CD8-positive, alpha-beta memory T cell (primary cell): ENCODE results near the gene MAN1A1. TPM values are rescaled to one million over a fixed set of nuclear protein-coding genes. Genes with fewer than 3 reads are reported as not detected.
A peak's percentile ranks its signal among the peaks of the same experiment; 100 is the strongest.
"Not testable (repeated sequence)": the region's sequence is repeated elsewhere in the genome, so short reads cannot be mapped to it uniquely, and the experiment has no call there.

Source experiments
- CTCF ChIA-PET: fragments of 350-600 bp; sonication (Branson Sonifier 250); formaldehyde crosslinking; loops from one replicate; lab custom pipeline; 2021; ENCODE audit warnings: antibody characterized with exemption; lab: Charles Lee
- POLR2A ChIA-PET: fragments of 350-600 bp; sonication (Branson Sonifier 250); formaldehyde crosslinking; loops from one replicate; lab custom pipeline; 2021; ENCODE audit warnings: antibody characterized with exemption; lab: Charles Lee
- DNase-seq, 5 donors: peaks; one replicate each; pipeline versions ENCODE4 v3.0.0 to v3.0.0-alpha.2; 2020 to 2022; ENCODE audit warnings: mixed read lengths in 1 of 5
- H3K27ac ChIP-seq: one replicate; pipeline ENCODE4 v1.7.0; 2013; ENCODE audit warnings: low read depth, mild to moderate bottlenecking, low read length, moderate library complexity
- H3K27me3 ChIP-seq: 2 replicates; pipeline ENCODE4 v1.7.0; 2013; ENCODE audit warnings: low read length, mild to moderate bottlenecking; ENCODE audit not compliant: insufficient read depth, poor library complexity, severe bottlenecking
- H3K36me3 ChIP-seq: 2 replicates; pipeline ENCODE4 v1.7.0; 2013; ENCODE audit warnings: mild to moderate bottlenecking, low read length, moderate library complexity; ENCODE audit not compliant: insufficient read depth
- H3K4me1 ChIP-seq: 2 replicates; pipeline ENCODE4 v1.7.0; 2013; ENCODE audit warnings: mild to moderate bottlenecking, low read length, moderate library complexity; ENCODE audit not compliant: insufficient read depth
- H3K4me3 ChIP-seq: 2 replicates; pipeline ENCODE4 v1.7.0; 2013; ENCODE audit warnings: mild to moderate bottlenecking, low read length
- H3K9me3 ChIP-seq: 2 replicates; pipeline ENCODE4 v1.7.0; 2013; ENCODE audit warnings: mild to moderate bottlenecking, low read length
- H3K27ac Mint-ChIP-seq, 8 donors: one replicate each; pipeline ENCODE4 v1.8.0; 2020 to 2021; ENCODE audit warnings: mixed read lengths in 8 of 8, mild to moderate bottlenecking in 6 of 8, inconsistent platforms in 3 of 8, moderate library complexity in 3 of 8
- H3K27me3 Mint-ChIP-seq, 2 donors: one replicate each; pipeline ENCODE4 v1.8.0; 2020 to 2021; ENCODE audit warnings: mixed read lengths in 2 of 2, mild to moderate bottlenecking in 1 of 2, moderate library complexity in 1 of 2
- H3K36me3 Mint-ChIP-seq, 3 donors: one replicate each; pipeline ENCODE4 v1.8.0; 2020 to 2021; ENCODE audit warnings: mixed read lengths in 3 of 3, inconsistent platforms in 1 of 3, mild to moderate bottlenecking in 1 of 3
- H3K4me1 Mint-ChIP-seq, 3 donors: one replicate each; pipeline ENCODE4 v1.8.0; 2020 to 2021; ENCODE audit warnings: mixed read lengths in 3 of 3, inconsistent platforms in 1 of 3, mild to moderate bottlenecking in 1 of 3
- H3K4me3 Mint-ChIP-seq, 7 donors: one replicate each; pipeline ENCODE4 v1.8.0; 2020 to 2021; ENCODE audit warnings: mixed read lengths in 7 of 7, mild to moderate bottlenecking in 6 of 7, moderate library complexity in 4 of 7, inconsistent platforms in 2 of 7
- H3K9me3 Mint-ChIP-seq, 5 donors: one replicate each; pipeline ENCODE4 v1.8.0; 2020 to 2022; ENCODE audit warnings: mixed read lengths in 5 of 5, mild to moderate bottlenecking in 3 of 5, moderate library complexity in 2 of 5, inconsistent platforms in 1 of 5
- polyA plus RNA-seq: library from polyadenylated mRNA; unstranded; fragments of 300-500 nt; fragmentation: Illumina TruSeq; gene quantifications from one replicate; pipeline ENCODE4 v1.2.3, GENCODE V29; 2021
- total RNA-seq, 2 experiments: library from RNA; stranded (reverse); gene quantifications; one replicate each; pipeline ENCODE4 v1.2.3, GENCODE V29; 2021

Gene MAN1A1
- total and polyA plus RNA-seq, 3 experiments from 2014 or later, result 23.8 to 38.4 (median 36.9) TPM

GRCh38 chr6:119297049-119297448, 52.5 kb downstream of the MAN1A1 start:
- Histone ChIP-seq H3K27me3 (no peaks in the 10 kb centered on the region), H3K4me1 (no peaks in the 10 kb centered on the region), H3K9me3 (no peaks in the 10 kb centered on the region), H3K36me3 (no peaks in the 10 kb centered on the region), H3K27ac (no peak overlapping the region), H3K4me3 (no peak overlapping the region)
- no peak overlapping the region for H3K4me3 Mint-ChIP-seq
- H3K27me3 Mint-ChIP-seq, result no peaks in the 10 kb centered on the region
- no peaks in the 10 kb centered on the region for H3K9me3 Mint-ChIP-seq
- no peak for DNase-seq
- POLR2A ChIA-PET, result no interaction called here
- peaks cover 0 to 14% (median 2%) of the 10 kb centered on the region in 3 donors for H3K36me3 Mint-ChIP-seq
- H3K27ac Mint-ChIP-seq, result peak overlapping the region in 1 of 8 donors; percentile 53
- peaks cover 18 to 39% (median 34%) of the 10 kb centered on the region in 3 donors for H3K4me1 Mint-ChIP-seq
- CTCF ChIA-PET, result no interaction called here

- no peak for DNase-seq
- peaks cover 0 to 14% (median 2%) of the 10 kb centered on the region in 3 donors for H3K36me3 Mint-ChIP-seq
- peaks cover 18 to 39% (median 34%) of the 10 kb centered on the region in 3 donors for H3K4me1 Mint-ChIP-seq
- H3K4me3 Mint-ChIP-seq, result no peak overlapping the region
- no peaks in the 10 kb centered on the region for H3K36me3 ChIP-seq
- no peaks in the 10 kb centered on the region for H3K27me3 Mint-ChIP-seq
- POLR2A ChIA-PET, result no interaction called here
- H3K27ac Mint-ChIP-seq, result peak overlapping the region in 3 of 8 donors; percentile 37 to 53 (median 41)
- no peak overlapping the region for H3K4me3 ChIP-seq
- no peak overlapping the region for H3K27ac ChIP-seq
- no peaks in the 10 kb centered on the region for H3K27me3 ChIP-seq
- no peaks in the 10 kb centered on the region for H3K9me3 Mint-ChIP-seq
- CTCF ChIA-PET, result no interaction called here
- H3K4me1 ChIP-seq, result no peaks in the 10 kb centered on the region
- H3K9me3 ChIP-seq, result no peaks in the 10 kb centered on the region
Measured at GRCh38 chr6:119296036-119297035, 53.2 kb downstream of the MAN1A1 start.

- H3K36me3 Mint-ChIP-seq, result peaks cover 0 to 13% (median 4%) of the 10 kb centered on the region in 3 donors
- H3K27ac Mint-ChIP-seq, result peak overlapping the region in 1 of 8 donors; percentile 61
- no peaks in the 10 kb centered on the region for H3K9me3 Mint-ChIP-seq
- no peaks in the 10 kb centered on the region for H3K4me1 ChIP-seq
- H3K4me1 Mint-ChIP-seq, result peaks cover 20 to 39% (median 37%) of the 10 kb centered on the region in 3 donors
- no peaks in the 10 kb centered on the region for H3K27me3 Mint-ChIP-seq
- no peak overlapping the region for H3K4me3 ChIP-seq
- H3K27ac ChIP-seq, result no peak overlapping the region
- no peaks in the 10 kb centered on the region for H3K36me3 ChIP-seq
- CTCF ChIA-PET, result no interaction called here
- H3K4me3 Mint-ChIP-seq, result no peak overlapping the region
- DNase-seq, result no peak
- H3K27me3 ChIP-seq, result no peaks in the 10 kb centered on the region
- H3K9me3 ChIP-seq, result no peaks in the 10 kb centered on the region
- POLR2A ChIA-PET, result no interaction called here
Measured at GRCh38 chr6:119294984-119295383, 54.6 kb downstream of the MAN1A1 start.

GRCh38 chr6:119291060-119291459, 58.5 kb downstream of the MAN1A1 start:
- H3K27me3 ChIP-seq, CTCF ChIA-PET, POLR2A ChIA-PET, H3K4me1 ChIP-seq, H3K4me3 ChIP-seq, H3K9me3 Mint-ChIP-seq, H3K27ac Mint-ChIP-seq, DNase-seq, H3K9me3 ChIP-seq, H3K4me3 Mint-ChIP-seq, H3K27ac ChIP-seq, H3K27me3 Mint-ChIP-seq, H3K36me3 Mint-ChIP-seq, H3K36me3 ChIP-seq: not testable (repeated sequence)
- peaks cover 14 to 19% (median 16%) of the 10 kb centered on the region in 3 donors for H3K4me1 Mint-ChIP-seq

- CTCF ChIA-PET, result no interaction called here
- POLR2A ChIA-PET, result no interaction called here
Measured at GRCh38 chr6:119290306-119290705, 59.3 kb downstream of the MAN1A1 start.

GRCh38 chr6:119289651-119290050, 59.9 kb downstream of the MAN1A1 start:
- Histone ChIP-seq H3K4me3 (no peak overlapping the region), H3K9me3 (no peaks in the 10 kb centered on the region), H3K27ac (no peak overlapping the region), H3K27me3 (no peaks in the 10 kb centered on the region), H3K36me3 (no peaks in the 10 kb centered on the region), H3K4me1 (no peaks in the 10 kb centered on the region)
- no peak overlapping the region for H3K27ac Mint-ChIP-seq
- peaks cover 10 to 13% (median 11%) of the 10 kb centered on the region in 3 donors for H3K36me3 Mint-ChIP-seq
- no peaks in the 10 kb centered on the region for H3K9me3 Mint-ChIP-seq
- H3K4me3 Mint-ChIP-seq, result no peak overlapping the region
- DNase-seq, result no peak
- POLR2A ChIA-PET, result no interaction called here
- CTCF ChIA-PET, result no interaction called here
- H3K4me1 Mint-ChIP-seq, result peaks cover 2 to 9% (median 3%) of the 10 kb centered on the region in 3 donors
- no peaks in the 10 kb centered on the region for H3K27me3 Mint-ChIP-seq

More at GRCh38 chr6:119290306-119290705, 59.3 kb downstream of the MAN1A1 start:
- H3K27me3 Mint-ChIP-seq, result no peaks in the 10 kb centered on the region
- H3K27me3 ChIP-seq, result no peaks in the 10 kb centered on the region
- no peak overlapping the region for H3K27ac ChIP-seq
- H3K4me3 ChIP-seq, result no peak overlapping the region
- H3K4me1 Mint-ChIP-seq, result peaks cover 8 to 11% (median 9%) of the 10 kb centered on the region in 3 donors
- no peaks in the 10 kb centered on the region for H3K36me3 ChIP-seq
- no peak for DNase-seq
- H3K27ac Mint-ChIP-seq, result no peak overlapping the region
- no peaks in the 10 kb centered on the region for H3K4me1 ChIP-seq
- no peaks in the 10 kb centered on the region for H3K9me3 ChIP-seq
- H3K9me3 Mint-ChIP-seq, result no peaks in the 10 kb centered on the region
- H3K4me3 Mint-ChIP-seq, result no peak overlapping the region
- H3K36me3 Mint-ChIP-seq, result peaks cover 9 to 11% (median 9%) of the 10 kb centered on the region in 3 donors

- no peak overlapping the region for H3K27ac Mint-ChIP-seq
- Histone ChIP-seq H3K27me3 (no peaks in the 10 kb centered on the region), H3K9me3 (no peaks in the 10 kb centered on the region), H3K36me3 (no peaks in the 10 kb centered on the region), H3K27ac (no peak overlapping the region), H3K4me3 (no peak overlapping the region), H3K4me1 (no peaks in the 10 kb centered on the region)
- H3K27me3 Mint-ChIP-seq, result no peaks in the 10 kb centered on the region
- no peak overlapping the region for H3K4me3 Mint-ChIP-seq
- ChIA-PET POLR2A (no interaction called here), CTCF (no interaction called here)
- H3K4me1 Mint-ChIP-seq, result peaks cover 8 to 14% (median 12%) of the 10 kb centered on the region in 3 donors
- no peak for DNase-seq
- no peaks in the 10 kb centered on the region for H3K9me3 Mint-ChIP-seq
- peaks cover 10 to 14% (median 12%) of the 10 kb centered on the region in 3 donors for H3K36me3 Mint-ChIP-seq
Measured at GRCh38 chr6:119285908-119286625, 63.5 kb downstream of the MAN1A1 start.
